NCI-H226 (cell line): ENCODE data around the gene ERVK3-1.
"Not testable (repeated sequence)": the region's sequence is repeated elsewhere in the genome, so short reads cannot be mapped to it uniquely, and the experiment has no call there.

Experiments
- DNase-seq: peaks from one replicate; pipeline ENCODE4 v3.0.0-alpha.2; 2015

ERVK3-1 gene, protein sequence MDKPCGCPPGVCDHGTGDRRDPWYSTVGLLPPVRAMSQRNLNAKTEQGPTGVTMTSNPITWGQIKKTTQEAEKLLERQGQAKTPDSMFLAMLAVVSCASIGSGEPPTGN

DNA sequence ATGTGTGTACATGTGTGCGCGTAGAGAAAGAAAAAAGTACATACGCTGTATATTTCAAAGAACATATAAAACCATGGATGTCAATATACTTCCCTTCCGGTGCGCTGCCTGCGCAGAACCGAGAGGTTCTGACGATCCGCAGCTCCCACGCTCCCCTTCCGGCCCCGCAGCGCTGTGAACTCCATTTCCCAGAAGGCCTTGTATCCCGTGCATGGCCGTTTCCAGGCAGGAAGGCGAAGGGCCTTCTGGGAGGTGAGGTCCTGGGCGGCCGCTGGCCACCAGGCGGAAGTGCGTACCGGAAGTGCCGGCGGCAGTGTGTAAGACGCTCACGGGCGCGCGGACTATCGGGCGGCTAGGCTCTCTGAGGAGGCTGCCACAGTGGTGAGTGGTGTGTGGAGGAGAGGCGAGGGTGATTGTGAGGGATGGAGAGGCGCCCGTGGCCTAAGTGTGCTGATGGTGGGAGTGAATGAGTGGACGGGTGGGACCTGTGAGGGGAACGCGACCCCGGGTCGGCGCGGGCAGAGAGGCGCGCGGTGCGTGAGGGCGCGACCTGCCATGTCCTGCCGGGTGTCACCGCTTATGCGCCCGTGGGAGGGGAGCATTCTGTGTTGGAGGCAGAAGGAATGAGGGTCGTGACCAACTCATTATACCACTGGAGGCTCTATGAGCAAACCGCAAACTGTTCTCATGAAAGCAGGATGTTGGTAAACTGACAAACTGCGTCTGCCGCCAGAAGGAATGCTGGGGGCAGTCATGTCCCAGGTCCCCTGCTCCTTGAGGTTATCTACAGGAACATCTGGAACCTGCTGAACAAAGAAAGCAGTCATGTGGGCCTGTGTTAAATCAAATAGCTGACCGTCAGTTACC, at the start of gene ERVK3-1:
ERVK3-1 (plus strand) TSS at position 313 of the 867 bp plus-strand sequence. CDS start 6,792 bp downstream, outside the sequence.
- DNase-seq: peak; percentile 100

DNA sequence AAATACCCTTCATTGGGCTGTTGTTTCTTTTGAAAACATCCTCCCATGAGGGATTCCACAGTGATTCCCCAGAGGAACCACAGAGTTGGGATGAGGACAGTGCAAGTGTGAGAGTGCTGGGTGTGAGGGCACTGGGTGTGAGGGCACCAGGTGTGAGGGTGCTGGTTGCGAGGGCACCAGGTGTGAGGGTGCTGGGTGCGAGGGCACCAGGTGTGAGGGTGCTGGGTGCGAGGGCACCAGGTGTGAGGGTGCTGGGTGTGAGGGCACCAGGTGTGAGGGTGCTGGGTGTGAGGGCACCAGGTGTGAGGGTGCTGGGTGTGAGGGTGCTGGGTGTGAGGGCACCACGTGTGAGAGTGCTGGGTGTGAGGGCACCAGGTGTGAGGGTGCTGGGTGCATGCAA, 46.9 kb upstream of the ERVK3-1 start:
- DNase-seq: not testable (repeated sequence)

DNA sequence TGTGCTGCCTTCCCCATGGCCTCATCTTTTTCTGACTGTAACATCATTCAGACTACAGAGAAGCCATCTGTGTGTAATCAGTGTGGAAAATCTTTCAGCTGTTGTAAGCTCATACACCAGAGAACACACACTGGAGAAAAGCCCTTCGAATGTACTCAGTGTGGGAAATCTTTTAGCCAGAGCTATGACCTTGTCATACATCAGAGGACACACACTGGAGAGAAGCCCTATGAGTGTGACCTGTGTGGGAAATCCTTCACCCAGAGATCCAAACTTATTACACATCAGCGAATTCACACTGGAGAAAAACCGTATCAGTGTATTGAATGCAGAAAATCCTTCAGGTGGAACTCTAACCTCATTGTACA, 43.6 kb upstream of the ERVK3-1 start:
- DNase-seq: no peak

DNA sequence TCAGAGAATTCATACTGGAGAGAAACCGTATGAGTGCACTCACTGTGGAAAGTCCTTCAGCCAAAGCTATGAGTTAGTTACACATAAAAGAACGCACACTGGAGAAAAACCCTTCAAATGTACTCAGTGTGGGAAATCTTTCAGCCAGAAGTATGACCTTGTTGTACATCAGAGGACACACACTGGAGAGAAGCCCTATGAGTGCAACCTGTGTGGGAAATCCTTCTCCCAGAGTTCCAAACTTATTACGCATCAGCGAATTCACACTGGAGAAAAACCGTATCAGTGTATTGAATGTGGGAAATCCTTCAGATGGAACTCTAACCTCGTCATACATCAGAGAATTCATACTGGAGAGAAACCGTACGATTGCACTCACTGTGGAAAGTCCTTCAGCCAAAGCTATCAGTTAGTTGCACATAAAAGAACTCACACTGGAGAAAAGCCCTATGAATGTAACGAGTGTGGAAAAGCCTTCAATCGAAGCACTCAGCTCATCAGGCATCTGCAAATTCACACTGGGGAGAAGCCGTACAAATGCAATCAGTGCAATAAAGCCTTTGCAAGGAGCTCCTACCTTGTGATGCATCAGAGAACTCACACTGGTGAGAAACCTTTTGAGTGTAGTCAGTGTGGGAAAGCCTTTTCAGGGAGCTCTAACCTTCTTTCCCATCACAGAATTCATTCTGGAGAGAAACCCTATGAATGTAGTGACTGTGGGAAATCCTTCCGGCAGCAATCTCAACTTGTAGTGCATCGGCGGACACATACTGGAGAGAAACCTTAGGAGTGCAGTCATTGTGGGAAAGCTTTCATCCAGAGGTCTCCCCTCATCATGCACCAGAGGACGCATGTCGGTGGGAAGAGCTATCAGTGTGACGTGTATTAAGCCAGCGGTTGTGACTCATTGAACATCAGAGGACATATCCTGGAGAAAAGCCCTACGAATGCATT, 42.9 kb upstream of the ERVK3-1 start:
- no peak for DNase-seq

DNA sequence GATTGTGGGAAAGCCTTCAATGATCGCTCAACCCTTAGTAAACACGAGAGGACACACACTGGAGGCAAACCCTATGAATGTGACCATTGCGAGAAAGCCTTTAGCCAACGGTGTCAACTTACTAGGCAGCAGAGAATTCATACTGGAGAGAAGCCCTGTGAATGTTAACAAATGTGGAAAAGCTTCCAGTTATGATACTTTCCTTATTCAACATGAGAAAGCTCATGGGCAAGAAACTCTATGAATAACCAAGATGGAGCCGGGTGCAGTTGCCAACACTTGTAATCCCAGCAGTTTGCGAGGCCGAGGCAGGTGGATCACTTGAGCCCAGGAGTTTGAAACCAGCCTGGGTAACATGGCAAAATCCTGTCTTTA, 42.3 kb upstream of the ERVK3-1 start:
- no peak for DNase-seq

DNA sequence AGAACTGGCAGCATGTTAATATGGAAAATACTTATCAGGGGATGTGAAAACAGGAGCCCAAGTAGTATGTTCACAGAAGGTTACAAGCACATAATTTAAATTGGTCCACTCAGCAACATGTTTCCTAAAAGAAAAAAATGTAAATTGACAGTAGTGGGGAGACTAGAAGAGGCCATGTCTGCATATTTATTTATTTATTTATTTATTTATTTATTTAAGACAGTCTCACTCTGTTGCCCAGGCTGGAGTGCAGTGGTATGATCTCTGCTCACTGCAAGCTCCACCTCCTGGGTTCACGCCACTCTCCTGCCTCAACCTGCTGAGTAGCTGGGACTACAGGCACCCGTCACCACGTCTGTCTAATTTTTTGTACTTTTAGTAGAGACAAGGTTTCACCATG, 40.1 kb upstream of the ERVK3-1 start:
- DNase-seq: no peak

DNA sequence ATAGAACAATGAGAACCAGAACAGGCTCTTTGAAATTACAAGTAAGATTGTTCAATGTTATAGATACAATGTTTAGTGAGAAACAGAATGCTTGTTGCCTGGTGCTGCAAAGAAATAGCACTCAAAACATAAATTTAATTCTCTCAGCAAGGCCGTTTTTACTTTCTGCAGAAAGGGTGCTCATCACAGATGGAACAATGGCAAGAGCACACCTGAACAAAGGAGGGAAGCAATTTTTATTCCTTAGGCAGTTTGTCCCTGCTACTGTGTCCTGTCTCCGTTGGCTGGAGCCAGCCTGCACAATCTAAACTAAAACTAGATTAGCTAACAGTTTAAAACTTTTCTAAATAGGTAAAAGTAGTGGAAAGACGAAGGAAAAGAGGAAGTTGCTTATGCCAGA, 36.8 kb upstream of the ERVK3-1 start:
- no peak for DNase-seq

DNA sequence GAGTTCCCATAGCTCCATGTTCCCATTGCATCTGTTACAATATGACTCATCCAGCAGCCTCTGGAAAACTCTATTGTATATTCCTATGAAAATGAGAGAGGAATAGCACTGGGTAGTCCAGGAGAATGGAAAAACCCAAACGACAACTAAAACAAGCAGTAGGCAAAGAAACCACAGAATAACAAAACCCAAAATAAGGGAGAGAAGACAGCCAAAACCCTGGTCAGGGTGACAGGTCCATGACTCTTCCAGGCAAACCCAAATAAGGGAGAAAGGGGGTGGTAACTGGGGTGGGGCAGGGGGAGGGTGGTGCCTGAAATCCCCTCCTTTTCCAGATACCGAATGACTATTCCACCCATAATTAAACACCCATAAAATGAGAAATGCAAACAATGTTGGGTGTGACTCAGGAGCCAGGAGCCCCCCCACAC, 30.4 kb upstream of the ERVK3-1 start:
- DNase-seq: peak; percentile 74

DNA sequence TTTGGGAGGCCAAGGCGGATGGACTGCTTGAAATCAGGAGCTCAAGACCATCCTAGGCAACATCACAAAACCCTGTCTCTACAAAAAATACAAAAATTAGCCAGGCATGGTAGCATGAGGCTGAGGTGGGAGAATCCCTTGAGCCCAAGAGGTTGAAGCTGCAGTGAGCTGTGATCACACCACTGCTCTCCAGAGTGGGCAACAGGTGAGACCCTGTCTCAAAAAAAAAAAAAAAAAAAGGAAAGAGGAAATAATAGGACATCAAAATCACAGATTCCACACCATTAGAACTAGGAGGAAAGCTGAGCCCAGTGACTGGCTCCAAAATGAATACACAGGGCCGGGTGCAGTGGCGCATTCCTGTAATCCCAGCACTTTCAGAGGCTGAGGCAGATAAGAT, 29.6 kb upstream of the ERVK3-1 start:
- DNase-seq: no peak

DNA sequence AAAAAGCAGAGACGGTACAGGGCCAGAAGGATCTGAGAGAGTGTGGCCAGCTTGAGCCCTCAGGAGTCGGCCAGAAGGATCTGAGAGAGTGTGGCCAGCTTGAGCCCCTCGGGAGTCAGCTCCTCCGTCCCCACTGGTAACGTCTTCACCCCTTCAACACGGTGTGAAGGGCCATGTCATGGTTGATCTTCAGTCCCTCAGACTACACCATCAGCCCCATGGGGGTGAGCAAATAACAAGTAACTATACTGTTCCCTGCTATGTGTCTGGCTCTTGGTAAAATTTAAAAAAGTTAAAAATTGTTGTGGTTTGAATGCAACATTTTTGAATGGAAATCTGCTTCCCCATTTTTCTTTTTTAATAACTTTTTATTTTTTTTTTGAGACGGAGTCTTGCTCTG, 28.0 kb upstream of the ERVK3-1 start:
- DNase-seq: no peak

DNA sequence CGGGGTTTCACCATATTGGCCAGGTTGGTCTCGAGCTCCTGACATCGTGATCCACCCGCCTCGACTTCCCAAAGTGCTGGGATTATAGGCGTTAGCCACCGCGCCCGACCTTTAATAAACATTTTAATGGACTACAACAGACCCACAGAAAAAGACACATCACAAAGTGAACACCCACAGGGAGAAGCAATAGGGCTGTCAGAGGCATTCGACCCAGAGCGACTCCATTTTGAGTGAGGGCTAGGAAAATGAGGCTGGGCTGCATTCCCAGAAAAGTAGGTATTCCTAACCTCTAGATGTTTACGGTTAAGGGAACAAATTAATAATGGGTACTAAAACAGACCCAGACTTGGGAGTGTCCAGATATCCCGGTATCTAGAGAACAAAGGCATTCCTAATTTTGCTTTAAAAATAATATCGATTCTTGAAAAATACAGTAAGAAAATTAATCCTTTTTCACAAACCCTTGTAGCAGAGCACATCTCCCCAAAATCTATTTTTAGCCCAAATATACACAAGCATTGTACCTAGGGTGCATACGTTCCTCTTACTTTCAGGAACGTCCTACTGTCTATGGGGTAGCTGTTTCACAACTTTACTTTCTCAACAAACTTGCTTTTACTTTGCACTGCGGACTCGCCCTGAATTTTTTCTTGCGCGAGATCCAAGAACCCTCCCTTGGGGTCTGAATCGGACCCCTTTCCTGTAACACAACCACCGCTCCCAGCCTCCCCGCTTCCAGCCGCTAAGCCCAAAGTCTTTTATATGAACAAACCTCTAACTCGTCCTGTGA, 27.2 kb upstream of the ERVK3-1 start:
- no peak for DNase-seq

DNA sequence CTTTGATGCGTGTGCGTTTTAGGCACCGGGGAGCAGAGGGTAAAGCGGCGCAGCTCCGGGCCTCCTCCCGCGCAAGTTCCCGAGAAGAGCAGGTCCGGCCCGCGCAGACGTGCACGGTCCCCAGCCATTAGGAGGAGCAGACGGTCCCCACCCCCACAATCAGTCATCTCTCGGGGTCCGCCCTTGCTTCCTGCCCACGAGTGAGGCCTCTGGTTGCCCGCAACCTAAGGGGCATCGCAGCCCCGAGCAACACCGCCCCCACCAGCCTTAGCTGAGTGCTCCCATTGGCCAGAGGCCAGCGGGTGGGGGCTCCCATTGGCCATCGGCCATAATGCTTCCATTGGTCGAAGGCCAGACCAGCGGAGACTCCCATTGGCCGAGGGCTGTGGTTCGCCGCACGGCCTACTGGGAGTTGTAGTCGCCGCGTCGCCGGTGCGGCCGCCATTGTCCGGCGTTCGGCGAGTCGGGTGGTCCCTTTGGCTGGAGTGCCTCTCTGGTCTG, 26.6 kb upstream of the ERVK3-1 start, which contains the start of gene ZNF8:
ZNF8 (plus strand) TSS at position 415 of the 501 bp plus-strand sequence. CDS start 127 bp downstream, outside the sequence.
- peak; percentile 100 for DNase-seq

DNA sequence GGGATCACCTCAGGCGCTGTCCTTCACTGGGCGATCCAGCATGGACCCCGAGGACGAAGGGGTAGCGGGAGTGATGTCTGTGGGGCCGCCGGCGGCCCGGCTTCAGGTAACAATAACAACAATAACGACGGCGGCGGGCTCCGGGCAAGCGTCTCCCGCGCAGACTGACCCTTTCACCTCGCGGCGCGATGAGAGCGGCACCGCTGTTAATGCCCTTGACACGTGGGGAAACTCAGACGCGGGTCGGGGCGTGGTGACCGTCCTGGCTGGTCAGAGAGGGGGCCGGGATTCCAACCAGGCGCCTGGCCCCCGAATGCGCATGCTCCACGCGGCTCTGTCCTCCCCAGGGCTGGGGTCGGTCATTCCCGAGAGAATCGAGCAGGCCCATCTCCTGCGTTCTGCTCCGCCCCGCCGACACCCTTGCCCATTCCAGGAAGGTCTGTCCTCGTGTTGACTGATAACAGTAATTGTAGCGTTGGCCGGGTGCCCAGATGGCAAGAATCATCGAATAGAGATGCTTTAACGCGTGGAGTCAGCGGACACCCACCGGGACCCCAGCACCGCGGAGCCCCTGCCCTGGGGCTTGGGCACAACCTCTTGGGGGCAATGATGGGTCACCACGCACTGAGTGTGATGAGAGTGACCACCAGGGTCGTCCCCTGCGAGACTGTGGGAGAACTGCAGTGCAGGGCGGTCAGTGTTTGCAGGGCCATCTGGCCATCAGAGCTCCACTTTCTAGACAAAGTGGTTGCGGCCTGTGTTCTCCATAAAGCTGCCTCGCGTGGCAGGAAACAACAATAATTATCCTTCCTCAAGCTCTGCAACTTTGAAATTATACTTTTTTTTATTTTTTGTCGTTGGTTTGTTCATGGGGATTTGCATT, 25.9 kb upstream of the ERVK3-1 start:
- peak; percentile 65 for DNase-seq

DNA sequence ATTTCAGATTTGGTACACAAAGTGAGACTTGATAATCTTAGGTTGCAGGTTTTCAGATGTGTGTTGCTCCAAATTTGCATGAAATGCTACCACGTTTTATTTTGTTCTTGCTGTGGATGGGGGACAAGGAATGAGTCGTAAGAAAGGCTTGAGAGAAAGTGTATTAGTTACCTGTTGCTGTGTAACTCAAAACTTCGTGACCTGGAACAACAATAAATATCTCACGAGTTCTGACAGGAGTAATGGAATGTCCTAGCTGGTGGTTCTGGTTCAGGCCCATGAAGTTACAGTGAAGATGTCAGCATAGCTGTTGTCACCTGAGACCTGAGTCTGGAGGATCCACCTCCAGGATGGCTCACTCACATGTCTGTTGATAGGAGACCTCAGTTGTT, 25.3 kb upstream of the ERVK3-1 start:
- no peak for DNase-seq

DNA sequence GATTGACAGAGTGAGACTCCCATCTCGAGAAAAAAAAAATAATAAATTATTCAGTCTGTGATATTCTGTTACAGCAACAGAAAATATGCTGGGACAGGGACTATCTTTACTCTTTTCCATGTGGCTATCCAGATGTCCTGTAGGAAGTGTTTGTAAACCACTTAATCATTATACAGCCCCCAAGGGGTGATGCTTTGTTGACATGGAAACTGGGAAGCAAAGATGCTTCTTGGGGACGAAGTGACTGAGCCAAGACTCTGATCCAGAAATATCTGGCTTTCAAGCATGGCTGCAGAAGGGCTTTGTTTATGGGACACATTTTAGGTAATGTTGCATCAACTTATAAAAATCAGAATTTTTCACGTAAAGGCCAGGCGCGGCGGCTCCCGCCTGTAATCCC, 21.0 kb upstream of the ERVK3-1 start:
- no peak for DNase-seq

DNA sequence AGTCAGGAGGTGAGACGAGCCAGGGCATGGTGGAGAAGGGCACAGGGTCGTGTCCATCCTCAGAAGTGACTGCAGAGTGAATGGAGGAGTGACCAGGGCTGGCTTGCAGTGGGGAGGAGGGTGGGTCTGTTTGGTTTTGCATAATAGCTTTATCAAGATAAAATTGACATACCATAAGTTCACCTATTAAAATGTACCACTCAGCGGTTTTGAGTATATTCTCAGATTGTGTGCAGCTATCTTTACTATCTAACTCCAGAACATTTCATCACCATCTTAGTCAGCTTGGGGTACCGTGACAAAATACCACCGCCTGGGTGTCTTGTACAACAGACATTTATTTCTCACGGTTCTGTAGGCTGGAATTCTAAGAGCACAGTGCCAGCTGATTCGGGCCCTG, 13.2 kb upstream of the ERVK3-1 start:
- no peak for DNase-seq

DNA sequence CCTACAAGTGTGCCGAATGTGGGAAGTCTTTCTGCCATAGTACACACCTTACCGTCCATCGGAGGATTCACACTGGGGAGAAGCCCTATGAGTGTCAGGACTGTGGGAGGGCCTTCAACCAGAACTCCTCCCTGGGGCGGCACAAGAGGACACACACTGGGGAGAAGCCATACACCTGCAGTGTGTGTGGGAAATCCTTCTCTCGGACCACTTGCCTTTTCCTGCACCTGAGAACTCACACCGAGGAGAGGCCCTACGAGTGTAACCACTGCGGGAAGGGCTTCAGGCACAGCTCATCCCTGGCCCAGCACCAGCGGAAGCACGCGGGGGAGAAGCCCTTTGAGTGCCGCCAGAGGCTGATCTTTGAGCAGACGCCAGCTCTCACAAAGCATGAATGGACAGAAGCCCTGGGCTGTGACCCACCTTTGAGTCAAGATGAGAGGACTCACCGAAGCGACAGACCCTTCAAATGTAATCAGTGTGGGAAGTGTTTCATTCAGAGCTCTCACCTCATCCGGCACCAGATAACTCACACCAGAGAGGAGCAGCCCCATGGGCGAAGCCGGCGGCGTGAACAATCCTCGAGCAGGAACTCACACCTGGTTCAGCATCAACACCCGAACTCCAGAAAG, 10.3 kb upstream of the ERVK3-1 start:
- DNase-seq: no peak

DNA sequence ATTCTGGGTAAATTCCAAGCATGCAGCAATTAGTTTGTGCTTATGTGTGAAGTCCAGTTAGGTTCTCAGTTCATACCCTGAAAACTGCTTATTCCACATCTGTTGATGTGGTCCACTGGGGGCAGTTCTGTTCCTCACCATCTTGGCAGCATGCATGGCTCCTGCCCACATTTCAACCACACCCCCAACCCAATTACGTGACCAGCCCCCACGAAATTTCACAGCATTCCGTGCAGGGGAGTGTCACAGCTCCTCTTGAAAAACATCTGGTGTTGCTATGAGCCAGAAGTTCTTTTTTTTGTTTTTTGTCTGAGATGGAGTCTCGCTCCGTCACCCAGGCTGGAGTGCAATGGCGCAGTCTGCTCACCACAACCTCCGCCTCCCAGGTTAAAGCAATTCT, 9.1 kb upstream of the ERVK3-1 start:
- no peak for DNase-seq

DNA sequence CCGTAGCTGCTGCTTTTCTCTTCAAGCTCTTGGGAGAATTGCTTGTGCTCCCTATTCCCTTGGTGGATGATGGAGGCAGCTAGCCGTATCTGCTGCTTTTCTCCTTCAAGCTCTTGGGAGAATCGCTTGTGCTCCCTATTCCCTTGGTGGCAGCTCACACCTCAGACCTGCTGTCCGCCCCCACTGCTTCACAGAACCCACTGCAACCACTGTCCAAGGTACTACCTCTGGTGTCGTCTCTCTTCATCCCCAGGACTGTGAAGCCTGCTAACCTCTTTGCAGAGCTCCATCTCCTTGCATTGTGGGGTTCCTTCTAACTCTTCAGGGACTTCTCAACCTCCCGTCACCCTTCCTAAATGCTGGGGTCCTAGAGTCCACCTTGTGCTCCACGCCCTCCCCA, 4.6 kb upstream of the ERVK3-1 start:
- no peak for DNase-seq

DNA sequence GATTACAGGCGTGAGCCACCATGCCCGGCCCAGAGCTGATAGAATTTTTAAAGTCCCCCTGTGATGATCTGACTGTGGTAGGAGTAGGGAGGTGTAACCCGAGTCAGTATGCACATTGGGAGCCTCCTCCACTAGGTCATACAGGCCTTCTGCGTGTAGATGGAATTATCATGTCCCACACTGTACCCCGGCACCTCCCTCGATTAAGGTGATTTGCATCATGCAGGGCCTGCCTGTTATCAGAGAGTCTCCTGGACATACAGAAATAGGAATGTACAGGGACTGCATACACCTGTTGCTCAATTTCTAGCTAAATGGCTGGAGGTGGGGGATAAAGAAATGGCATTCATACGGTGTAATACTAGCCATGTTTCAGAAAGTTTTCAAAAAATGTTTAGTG, 922 bp upstream of the ERVK3-1 start:
- DNase-seq: no peak

DNA sequence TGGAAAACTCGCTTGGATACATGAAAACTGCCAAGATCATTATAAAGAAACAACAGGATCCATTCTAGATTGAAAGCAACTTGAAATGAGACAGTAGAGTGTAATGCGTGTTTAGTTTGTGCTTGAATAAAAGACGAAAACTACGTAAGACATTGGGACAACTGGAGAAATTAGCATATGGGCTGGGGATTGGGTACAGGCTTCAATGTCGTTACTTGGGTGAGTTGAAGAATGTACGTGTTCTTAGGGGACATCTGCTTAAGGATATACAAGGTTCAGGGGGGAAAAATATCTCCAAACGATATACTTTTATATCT, 471 bp upstream of the ERVK3-1 start:
- no peak for DNase-seq
